NB4 (cell line): ENCODE data around the gene HACL1.

Source experiments
- DNase-seq: peaks from one replicate; pipeline ENCODE4 v3.0.0; 2010; ENCODE audit warnings: low read depth
- H3K4me3 ChIP-seq: one replicate; pipeline ENCODE4 v1.5.1; 2011; ENCODE audit warnings: mild to moderate bottlenecking, low read depth, low read length, moderate library complexity
- MYC ChIP-seq: IDR thresholded peaks from 2 replicates; pipeline ENCODE4 v1.6.1; 2011; ENCODE audit warnings: low read depth, low read length
- POLR2A ChIP-seq: IDR thresholded peaks from 2 replicates; pipeline ENCODE4 v1.6.1; 2011; ENCODE audit warnings: mild to moderate bottlenecking; ENCODE audit not compliant: insufficient read length; ENCODE audit errors: extremely low read depth
- TF ChIP-seq, protein P1 (sequence below): IDR thresholded peaks from one replicate; pipeline ENCODE4 v1.5.1; 2012; ENCODE audit warnings: low read depth, low read length
- TF ChIP-seq, protein P2 (sequence below): IDR thresholded peaks from 2 replicates; pipeline ENCODE4 v1.6.1; 2011; ENCODE audit warnings: low read depth, low read length

The HACL1 gene

DNA sequence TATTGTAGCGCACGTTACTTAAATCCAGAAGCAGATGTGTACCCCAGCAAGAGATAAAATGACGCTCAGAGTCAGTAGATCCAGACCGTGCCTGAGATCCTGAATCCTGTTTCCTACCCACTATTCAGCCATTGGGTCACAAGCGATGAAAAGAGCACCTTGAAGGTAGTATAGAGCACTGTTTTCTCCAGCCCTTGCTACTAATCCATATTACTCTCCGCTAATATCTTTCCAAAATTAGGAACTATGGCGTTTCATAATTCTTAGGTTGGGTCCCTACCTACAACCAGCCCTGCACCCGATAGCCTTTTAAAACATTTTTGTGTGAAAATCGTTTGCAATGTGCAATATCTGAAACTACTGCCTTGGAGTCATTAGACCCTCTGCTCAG, 772 bp upstream of the HACL1 start:
- no peak for DNase-seq
- TF ChIP-seq, protein P1, sequence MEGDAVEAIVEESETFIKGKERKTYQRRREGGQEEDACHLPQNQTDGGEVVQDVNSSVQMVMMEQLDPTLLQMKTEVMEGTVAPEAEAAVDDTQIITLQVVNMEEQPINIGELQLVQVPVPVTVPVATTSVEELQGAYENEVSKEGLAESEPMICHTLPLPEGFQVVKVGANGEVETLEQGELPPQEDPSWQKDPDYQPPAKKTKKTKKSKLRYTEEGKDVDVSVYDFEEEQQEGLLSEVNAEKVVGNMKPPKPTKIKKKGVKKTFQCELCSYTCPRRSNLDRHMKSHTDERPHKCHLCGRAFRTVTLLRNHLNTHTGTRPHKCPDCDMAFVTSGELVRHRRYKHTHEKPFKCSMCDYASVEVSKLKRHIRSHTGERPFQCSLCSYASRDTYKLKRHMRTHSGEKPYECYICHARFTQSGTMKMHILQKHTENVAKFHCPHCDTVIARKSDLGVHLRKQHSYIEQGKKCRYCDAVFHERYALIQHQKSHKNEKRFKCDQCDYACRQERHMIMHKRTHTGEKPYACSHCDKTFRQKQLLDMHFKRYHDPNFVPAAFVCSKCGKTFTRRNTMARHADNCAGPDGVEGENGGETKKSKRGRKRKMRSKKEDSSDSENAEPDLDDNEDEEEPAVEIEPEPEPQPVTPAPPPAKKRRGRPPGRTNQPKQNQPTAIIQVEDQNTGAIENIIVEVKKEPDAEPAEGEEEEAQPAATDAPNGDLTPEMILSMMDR = no peak
- no peak for TF ChIP-seq POLR2A
- TF ChIP-seq, protein P2, sequence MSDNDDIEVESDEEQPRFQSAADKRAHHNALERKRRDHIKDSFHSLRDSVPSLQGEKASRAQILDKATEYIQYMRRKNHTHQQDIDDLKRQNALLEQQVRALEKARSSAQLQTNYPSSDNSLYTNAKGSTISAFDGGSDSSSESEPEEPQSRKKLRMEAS = no peak
- no peak for TF ChIP-seq MYC
- H3K4me3 ChIP-seq = peak overlapping the region; percentile 86

DNA sequence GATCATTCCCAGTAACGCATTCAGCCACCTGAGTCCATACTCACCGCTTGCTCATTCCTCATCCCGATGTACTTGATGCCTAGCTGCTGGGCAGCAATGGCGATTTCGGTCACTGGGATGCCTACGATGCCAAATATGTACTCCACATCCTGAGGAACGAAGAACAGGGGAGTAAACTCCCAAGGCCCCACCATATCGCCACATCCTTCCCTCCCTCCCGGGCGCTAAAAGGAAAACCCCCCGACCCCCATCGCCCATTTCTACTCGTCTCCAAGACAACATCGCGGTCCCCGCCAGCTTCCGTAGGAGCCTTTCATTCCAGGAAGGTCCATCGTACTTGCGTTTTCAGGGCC, 347 bp downstream of the HACL1 start:
- TF ChIP-seq, protein P1 = no peak
- no peak for TF ChIP-seq POLR2A
- TF ChIP-seq, protein P2 = no peak
- TF ChIP-seq MYC = no peak; the same call in 1 of the 2 replicates
- no peak for DNase-seq

DNA sequence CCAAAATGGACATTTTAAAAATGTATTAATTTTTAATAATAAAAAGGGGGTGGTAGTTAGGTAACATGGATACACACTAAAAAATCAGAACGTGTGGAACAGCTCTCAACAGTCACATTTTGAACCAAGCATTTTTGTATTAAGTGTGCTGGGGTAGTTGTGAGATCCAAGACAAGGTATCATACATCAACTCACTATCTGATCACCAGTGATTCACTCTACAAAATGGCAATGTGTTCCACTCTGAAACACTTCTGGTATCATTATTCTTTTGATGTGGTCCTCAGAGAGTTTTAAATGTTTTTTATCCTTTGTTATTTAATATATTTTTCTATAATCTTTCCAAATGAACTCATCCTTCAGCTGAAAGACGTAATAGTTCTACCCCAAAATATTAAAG, 5.4 kb downstream of the HACL1 start:
- no peak for DNase-seq
- TF ChIP-seq, protein P1 = no peak
- TF ChIP-seq, protein P2 = no peak
- TF ChIP-seq POLR2A (no peak), MYC (no peak)
- no peak overlapping the region for H3K4me3 ChIP-seq

More for the DNA sequence above, 347 bp downstream of the HACL1 start:
- H3K4me3 ChIP-seq = peak overlapping the region; percentile 86

DNA sequence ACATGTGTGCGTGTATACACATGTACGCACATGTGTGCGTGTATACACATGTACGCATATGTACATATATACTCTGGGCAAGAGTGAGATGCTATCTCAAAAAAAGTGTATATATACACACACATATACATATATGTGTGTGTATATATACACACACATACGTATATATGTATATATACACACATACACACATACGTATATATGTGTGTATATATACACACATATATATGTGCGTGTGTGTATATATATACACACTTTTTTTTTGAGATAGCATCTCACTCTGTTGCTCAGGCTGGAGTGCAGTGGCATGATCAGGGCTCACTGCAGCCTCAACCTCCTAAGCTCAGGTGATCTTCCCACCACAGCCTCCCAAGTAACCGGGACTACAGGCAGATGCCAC, 8.4 kb downstream of the HACL1 start:
- H3K4me3 ChIP-seq = no peak overlapping the region
- TF ChIP-seq MYC (no peak), POLR2A (no peak)
- TF ChIP-seq, protein P2 = no peak
- DNase-seq = no peak

DNA sequence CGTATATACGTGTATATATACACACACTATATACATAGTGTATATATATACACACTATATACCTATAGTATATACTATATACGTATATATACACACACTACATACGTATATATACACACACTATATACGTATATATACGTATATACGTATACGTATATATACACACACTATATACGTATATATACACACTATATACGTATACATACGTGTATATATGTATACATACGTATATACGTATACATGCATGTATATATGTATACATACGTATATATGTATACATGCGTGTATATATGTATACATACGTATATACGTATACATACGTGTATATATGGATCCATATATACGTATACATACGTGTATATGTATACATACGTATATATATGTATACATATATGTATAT, 9.4 kb downstream of the HACL1 start:
- H3K4me3 ChIP-seq = no peak overlapping the region
- DNase-seq = no peak
- TF ChIP-seq MYC = no peak
- TF ChIP-seq, protein P1 = no peak
- TF ChIP-seq POLR2A = no peak
- TF ChIP-seq, protein P2 = no peak

DNA sequence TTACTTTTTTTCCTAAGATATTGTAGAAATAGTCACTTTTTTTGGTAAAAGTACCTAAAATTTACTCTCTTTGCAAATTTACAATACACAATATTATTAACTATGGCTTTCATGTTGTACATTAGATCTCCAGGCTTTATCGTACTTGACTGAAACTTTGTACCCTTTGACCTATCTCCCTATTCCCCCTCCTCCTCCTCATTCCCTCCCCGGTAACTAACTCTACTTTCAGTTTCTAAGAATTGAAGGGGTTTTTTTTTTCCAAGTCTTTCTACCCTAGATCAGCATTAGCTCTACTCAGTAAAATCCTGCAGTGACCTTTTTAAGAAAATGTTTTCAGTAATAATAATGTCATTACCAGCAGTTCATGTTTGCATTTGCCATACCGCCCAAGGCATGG, 10.1 kb downstream of the HACL1 start:
- H3K4me3 ChIP-seq = no peak overlapping the region
- TF ChIP-seq MYC (no peak), POLR2A (no peak)
- TF ChIP-seq, protein P1 = no peak
- TF ChIP-seq, protein P2 = no peak
- DNase-seq = no peak
